Epidermal melanocyte (primary cell): ENCODE results near the gene CCDC183.
"Not testable (repeated sequence)": the region's sequence is repeated elsewhere in the genome, so short reads cannot be mapped to it uniquely, and the experiment has no call there.

Experiments
- DNase-seq: peaks from one replicate; pipeline ENCODE4 v3.0.0; 2011; ENCODE audit warnings: low spot score; ENCODE audit not compliant: insufficient read length

CCDC183 gene

GRCh38 chr9:136760834-136761544, 35.1 kb upstream of the CCDC183 start:
- DNase-seq, result not testable (repeated sequence)

GRCh38 chr9:136761545-136761981, 34.6 kb upstream of the CCDC183 start:
- no peak for DNase-seq

GRCh38 chr9:136762221-136762691, 33.9 kb upstream of the CCDC183 start:
- DNase-seq, result no peak

GRCh38 chr9:136762915-136763648, 33.1 kb upstream of the CCDC183 start:
- DNase-seq, result no peak

GRCh38 chr9:136763649-136764035, 32.5 kb upstream of the CCDC183 start:
- peak; percentile 5 for DNase-seq

GRCh38 chr9:136764301-136764891, 31.7 kb upstream of the CCDC183 start, which contains the start of gene LCN15:
TSS of gene LCN15 (minus strand) at chr9:136764518. CDS start at chr9:136764488, 30 bp downstream.
- peak; percentile 5 for DNase-seq

- peak; percentile 3 for DNase-seq
Measured at GRCh38 chr9:136765041-136765440, 31.1 kb upstream of the CCDC183 start.

- DNase-seq, result peak; percentile 4
Measured at GRCh38 chr9:136765745-136766409, 30.3 kb upstream of the CCDC183 start.

GRCh38 chr9:136766410-136767120, 29.6 kb upstream of the CCDC183 start:
- DNase-seq, result not testable (repeated sequence)

GRCh38 chr9:136769710-136770191, 26.4 kb upstream of the CCDC183 start:
- DNase-seq, result peak; percentile 41

GRCh38 chr9:136771907-136772415, 24.2 kb upstream of the CCDC183 start:
- DNase-seq, result peak; percentile 22

- DNase-seq, result peak; percentile 15
Measured at GRCh38 chr9:136773386-136774044, 22.6 kb upstream of the CCDC183 start.

GRCh38 chr9:136774416-136775045, 21.6 kb upstream of the CCDC183 start:
- no peak for DNase-seq

- DNase-seq, result peak; percentile 14
Measured at GRCh38 chr9:136775191-136775590, 20.9 kb upstream of the CCDC183 start.

GRCh38 chr9:136776947-136777346, 19.2 kb upstream of the CCDC183 start:
- peak; percentile 1 for DNase-seq

- DNase-seq, result peak; percentile 11
Measured at GRCh38 chr9:136777359-136777758, 18.8 kb upstream of the CCDC183 start.

- peak; percentile 2 for DNase-seq
Measured at GRCh38 chr9:136779808-136780207, 16.3 kb upstream of the CCDC183 start.

- DNase-seq, result no peak
Measured at GRCh38 chr9:136782452-136782851, 13.7 kb upstream of the CCDC183 start.

- peak; percentile 11 for DNase-seq
Measured at GRCh38 chr9:136784249-136784996, 11.7 kb upstream of the CCDC183 start.
